Subcutaneous adipose tissue (tissue), 4 donors: ENCODE measurements around the gene ANKDD1A. TPM values are rescaled to one million over a fixed set of nuclear protein-coding genes. Genes with fewer than 3 reads are reported as not detected.

Experiments used
- total RNA-seq, 4 donors: library from RNA; depleted of rRNA; stranded (reverse); fragments of >200 nt; gene quantifications; one replicate each; pipeline ENCODE4 v1.1.0, GENCODE V29; 2016
- TF ChIP-seq, protein P1 (sequence below): fragments of 450-650 bp; IDR thresholded peaks from one replicate; pipeline ENCODE4 v1.5.1; 2016; ENCODE audit warnings: low read depth, mild to moderate bottlenecking, control low read depth, antibody characterized with exemption, moderate library complexity

Gene ANKDD1A
- total RNA-seq, 4 donors from 2014 or later = 13.8 to 27.3 (median 15.2) TPM

DNA sequence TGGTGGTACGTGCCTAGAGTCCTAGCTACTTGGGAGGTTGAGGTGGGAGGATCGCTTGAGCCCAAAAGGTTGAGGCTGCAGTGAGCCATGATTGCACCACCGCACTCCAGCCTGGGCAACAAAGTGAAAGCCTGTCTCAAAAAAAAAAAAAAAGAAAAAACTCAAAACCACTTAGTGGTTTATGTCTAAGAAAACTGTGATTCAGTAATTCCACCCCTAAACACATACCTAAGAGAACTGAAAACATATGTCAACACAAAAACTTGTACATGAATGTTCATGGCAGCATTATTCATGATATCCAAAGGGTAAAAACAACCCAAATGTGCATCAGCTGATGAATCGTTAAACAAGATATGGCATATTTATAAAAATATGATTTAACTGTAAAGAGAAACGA, 63.7 kb downstream of the ANKDD1A start:
- TF ChIP-seq, protein P1, sequence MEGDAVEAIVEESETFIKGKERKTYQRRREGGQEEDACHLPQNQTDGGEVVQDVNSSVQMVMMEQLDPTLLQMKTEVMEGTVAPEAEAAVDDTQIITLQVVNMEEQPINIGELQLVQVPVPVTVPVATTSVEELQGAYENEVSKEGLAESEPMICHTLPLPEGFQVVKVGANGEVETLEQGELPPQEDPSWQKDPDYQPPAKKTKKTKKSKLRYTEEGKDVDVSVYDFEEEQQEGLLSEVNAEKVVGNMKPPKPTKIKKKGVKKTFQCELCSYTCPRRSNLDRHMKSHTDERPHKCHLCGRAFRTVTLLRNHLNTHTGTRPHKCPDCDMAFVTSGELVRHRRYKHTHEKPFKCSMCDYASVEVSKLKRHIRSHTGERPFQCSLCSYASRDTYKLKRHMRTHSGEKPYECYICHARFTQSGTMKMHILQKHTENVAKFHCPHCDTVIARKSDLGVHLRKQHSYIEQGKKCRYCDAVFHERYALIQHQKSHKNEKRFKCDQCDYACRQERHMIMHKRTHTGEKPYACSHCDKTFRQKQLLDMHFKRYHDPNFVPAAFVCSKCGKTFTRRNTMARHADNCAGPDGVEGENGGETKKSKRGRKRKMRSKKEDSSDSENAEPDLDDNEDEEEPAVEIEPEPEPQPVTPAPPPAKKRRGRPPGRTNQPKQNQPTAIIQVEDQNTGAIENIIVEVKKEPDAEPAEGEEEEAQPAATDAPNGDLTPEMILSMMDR = no peak

DNA sequence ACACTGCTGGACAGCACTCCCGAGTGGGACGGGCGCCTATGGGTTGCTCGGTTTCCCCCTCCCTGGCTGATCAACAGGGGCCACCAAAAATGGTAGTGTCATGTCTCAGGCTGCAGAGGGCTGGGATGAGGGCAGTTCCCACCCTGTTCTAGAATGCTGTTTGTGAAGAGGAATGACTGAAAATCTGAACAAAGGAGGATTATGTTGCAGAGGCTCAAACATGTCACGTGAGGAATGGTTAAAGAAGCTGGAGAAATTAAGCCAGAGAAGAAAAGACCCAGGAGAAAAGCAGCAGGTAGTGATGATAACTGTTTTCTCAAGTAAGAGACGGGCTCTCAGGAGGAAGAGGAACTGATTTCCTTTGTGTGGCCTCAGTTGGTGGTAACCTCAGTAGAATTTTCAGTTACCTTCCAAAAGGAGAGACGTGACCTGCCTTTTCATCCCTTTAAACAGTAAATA, 67.6 kb downstream of the ANKDD1A start:
- TF ChIP-seq, protein P1 = no peak

DNA sequence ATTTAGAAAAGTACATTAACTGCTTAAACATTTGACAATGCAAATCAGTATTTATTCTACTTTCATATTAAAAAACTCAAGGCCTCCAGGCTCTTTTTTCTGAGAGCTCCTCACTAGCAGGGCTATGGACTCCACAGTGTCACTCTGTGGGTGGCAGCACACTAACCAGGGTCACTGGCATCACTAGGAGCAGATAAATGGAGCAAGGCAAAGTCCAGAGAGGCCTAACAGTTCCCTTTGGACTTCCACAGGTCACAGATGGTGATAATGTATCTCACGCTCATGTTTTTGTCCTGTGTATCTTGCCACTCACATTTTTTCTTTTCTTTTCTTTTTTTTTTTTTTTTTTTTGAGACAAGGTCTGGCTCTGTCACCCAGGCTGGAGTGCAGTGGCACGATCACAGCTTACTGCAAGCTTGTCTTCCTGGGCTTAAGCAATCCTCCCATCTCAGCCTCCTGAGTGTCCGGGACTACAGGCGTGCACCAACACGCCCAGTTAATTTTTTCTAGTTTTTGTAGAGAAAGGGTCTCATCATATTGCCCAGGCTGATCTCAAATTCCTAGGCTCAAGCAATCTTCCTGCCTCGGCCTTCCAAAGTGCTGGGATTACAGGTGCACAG, 70.2 kb downstream of the ANKDD1A start:
- TF ChIP-seq, protein P1 = no peak

DNA sequence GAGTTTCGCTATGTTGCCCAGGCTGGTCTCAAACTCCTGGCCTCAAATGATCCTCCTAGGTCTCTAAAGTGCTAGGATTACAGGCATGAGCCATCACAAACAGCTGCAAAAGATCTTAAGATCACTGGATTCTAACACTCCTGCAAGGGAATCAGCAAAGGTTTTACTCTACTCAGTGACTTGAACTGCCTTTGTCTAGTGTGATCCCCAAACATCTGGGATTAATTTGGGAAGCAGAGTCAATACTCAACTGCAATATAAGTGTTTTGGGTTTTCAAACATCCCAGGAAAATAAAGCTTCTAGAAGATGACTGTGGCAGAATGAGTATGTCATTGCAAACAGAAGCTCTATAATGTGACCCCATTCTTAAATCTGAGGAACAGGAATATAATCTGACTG, 70.8 kb downstream of the ANKDD1A start:
- TF ChIP-seq, protein P1 = no peak

DNA sequence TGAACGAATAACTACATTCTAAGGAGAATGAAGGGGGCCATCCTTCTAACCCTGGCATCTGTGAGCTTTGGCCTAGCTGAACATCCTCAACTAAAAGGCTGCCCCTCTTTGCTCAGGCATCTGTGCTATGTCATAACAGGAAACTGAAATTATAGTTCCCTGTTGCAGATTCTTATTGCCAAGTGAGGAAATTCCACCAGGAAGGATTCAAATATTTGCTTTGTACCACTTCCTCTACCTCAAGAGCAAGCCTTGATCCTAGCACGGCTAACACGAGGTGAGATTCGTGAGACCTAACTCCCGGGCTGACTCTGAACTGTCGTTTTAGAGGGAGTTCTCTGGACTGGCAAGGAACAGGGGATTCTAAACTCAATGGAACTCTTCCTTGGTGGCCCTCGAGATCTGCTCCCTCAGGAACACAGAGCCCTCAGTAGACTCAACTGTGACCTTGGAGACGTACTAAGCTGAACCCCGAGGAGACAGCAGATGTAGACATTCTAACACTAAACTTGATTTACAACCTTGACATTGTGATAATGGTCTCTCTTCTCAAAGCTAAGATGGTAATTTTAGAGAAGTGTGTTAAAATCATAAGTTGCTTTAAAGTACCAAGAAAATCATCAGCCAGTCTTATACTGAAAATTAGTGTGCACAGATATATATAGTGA, 73.8 kb downstream of the ANKDD1A start:
- TF ChIP-seq, protein P1 = no peak

DNA sequence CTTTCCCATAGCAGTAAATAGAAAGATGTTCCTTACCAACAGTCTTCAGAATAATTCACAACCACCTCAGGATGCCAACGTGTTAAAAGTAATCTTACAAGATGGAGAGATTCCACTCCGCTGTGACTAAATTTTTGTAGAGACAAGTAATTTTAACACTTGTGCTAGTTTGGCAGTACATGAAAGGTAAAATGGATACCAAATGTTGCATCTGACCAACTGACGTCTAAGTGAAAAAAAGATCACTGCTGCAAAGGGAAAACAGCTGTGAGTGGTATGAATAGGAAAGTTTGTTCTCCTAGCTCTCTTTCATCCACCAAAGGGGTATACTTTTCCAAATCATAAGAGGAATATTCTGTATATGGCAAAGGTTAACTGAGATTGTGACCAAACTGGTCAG, 75.4 kb downstream of the ANKDD1A start:
- TF ChIP-seq, protein P1 = no peak

DNA sequence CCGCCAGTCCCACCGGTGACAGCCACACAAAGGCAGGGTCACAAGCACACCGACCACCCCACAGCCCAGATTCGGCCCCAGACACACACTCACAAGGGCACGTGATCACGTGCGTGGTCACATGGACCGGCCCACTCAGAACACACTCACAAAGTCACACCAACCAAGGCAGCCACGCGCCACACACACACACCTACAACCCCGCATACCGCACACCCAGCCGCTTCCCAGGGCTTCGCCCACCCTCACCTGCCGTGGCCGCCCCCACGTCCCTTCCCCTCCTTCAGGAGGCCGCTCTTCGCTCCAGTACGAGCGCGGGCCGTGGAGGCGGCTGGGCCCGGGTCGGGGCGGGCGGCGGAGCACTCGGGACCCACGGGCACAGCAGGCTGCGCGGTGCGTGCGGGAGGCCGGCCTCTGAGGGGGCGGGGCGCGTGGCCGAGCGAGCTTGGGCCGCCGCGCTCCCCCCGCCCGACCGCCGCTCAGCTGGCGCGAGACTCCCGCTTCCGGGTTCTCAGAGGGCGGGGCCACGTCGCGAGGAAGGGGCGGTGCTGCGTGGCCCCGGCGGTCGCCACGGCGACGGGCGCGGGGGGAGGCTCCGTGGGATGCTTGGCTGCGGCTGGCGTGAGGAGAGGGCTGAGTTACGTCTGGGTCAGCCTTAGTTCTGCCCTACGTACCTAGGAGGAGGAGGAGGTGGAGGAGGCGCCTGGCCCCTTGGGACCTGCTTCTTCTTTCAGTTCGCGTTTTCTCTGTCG, 77.9 kb downstream of the ANKDD1A start, which contains the start of gene SPG21:
SPG21 (minus strand) TSS at position 499 of the 752 bp plus-strand sequence. CDS start 6,345 bp downstream, outside the sequence.
- TF ChIP-seq, protein P1 = no peak
